ENCODE measurements around the gene KCNK10. TPM values are rescaled to one million over a fixed set of nuclear protein-coding genes. Genes with fewer than 3 reads are reported as not detected.

KCNK10 gene
- total RNA-seq, 6 experiments from 2014 or later = not detected

GRCh38 chr14:88154926-88155325 lies 168.1 kb downstream of the KCNK10 start:
- H3K4me3 ChIP-seq = no peak overlapping the region
- H3K9me3 ChIP-seq = no peaks in the 10 kb centered on the region
- 69% methylated on average over 6 of the region's 6 CpGs for WGBS (ENCODE audit: insufficient coverage, low coverage, low lambda C conversion rate, missing lambda C conversion rate)
- no peak for TF ChIP-seq CTCF (IDR thresholded peaks at IDR 0.05)
- TF ChIP-seq POLR2A (IDR thresholded peaks at IDR 0.05) = no peak
- H3K36me3 ChIP-seq = no peaks in the 10 kb centered on the region
- no peak overlapping the region for H3K27ac ChIP-seq
- DNase-seq (no peak), ATAC-seq (no peak)
- intact Hi-C loops (cut with DNase I) = no loop called here
- no peaks in the 10 kb centered on the region for H3K27me3 ChIP-seq
- no peaks in the 10 kb centered on the region for H3K4me1 ChIP-seq

- DNase-seq (no peak), ATAC-seq (no peak)
- TF ChIP-seq CTCF (IDR thresholded peaks at IDR 0.05) (no peak), POLR2A (IDR thresholded peaks at IDR 0.05) (no peak)
- Histone ChIP-seq H3K27me3 (no peaks in the 10 kb centered on the region), H3K9me3 (no peaks in the 10 kb centered on the region), H3K4me3 (no peak overlapping the region), H3K4me1 (no peaks in the 10 kb centered on the region), H3K36me3 (no peaks in the 10 kb centered on the region), H3K27ac (no peak overlapping the region)
- intact Hi-C loops (cut with DNase I) = no loop called here
- WGBS (ENCODE audit: insufficient coverage, low coverage, low lambda C conversion rate, missing lambda C conversion rate) = 92% methylated on average over 2 of the region's 4 CpGs
These were observed 168.7 kb downstream of the KCNK10 start for GRCh38 chr14:88154321-88154720.

- no peak for DNase-seq
- Histone ChIP-seq H3K27me3 (no peaks in the 10 kb centered on the region), H3K4me1 (no peaks in the 10 kb centered on the region), H3K4me3 (no peak overlapping the region), H3K27ac (no peak overlapping the region), H3K36me3 (no peaks in the 10 kb centered on the region), H3K9me3 (no peaks in the 10 kb centered on the region)
- intact Hi-C loops (cut with DNase I) = no loop called here
- no CpG with 5 or more reads among the region's 8 CpGs for WGBS (ENCODE audit: insufficient coverage, low coverage, low lambda C conversion rate, missing lambda C conversion rate)
- ATAC-seq = peak in 1 of 4 donors; percentile 14
- TF ChIP-seq CTCF (IDR thresholded peaks at IDR 0.05) (no peak), POLR2A (IDR thresholded peaks at IDR 0.05) (no peak)
These were observed 176.0 kb downstream of the KCNK10 start for GRCh38 chr14:88146881-88147649.

GRCh38 chr14:88143810-88144209 lies 179.3 kb downstream of the KCNK10 start:
- Histone ChIP-seq H3K27ac (no peak overlapping the region), H3K27me3 (no peaks in the 10 kb centered on the region), H3K36me3 (no peaks in the 10 kb centered on the region), H3K4me1 (no peaks in the 10 kb centered on the region), H3K4me3 (no peak overlapping the region), H3K9me3 (no peaks in the 10 kb centered on the region)
- intact Hi-C loops (cut with DNase I) = no loop called here
- ATAC-seq (no peak), DNase-seq (no peak)
- 85% methylated on average over 2 of the region's 2 CpGs for WGBS (ENCODE audit: insufficient coverage, low coverage, low lambda C conversion rate, missing lambda C conversion rate)
- TF ChIP-seq POLR2A (IDR thresholded peaks at IDR 0.05) (no peak), CTCF (IDR thresholded peaks at IDR 0.05) (no peak)
